Measurements from ENCODE around the gene TBC1D4.

- no peak for TF ChIP-seq POLR2AphosphoS5 (IDR thresholded peaks at IDR 0.05; ENCODE audit: low read depth, low read length)
- no peak for TF ChIP-seq TAF1 (IDR thresholded peaks at IDR 0.05; ENCODE audit: borderline replicate concordance, insufficient read depth, low read length)
These were observed 106.6 kb downstream of the TBC1D4 start for GRCh38 chr13:75375329-75375728.
